ENCODE data around the gene ILRUN. TPM values are rescaled to one million over a fixed set of nuclear protein-coding genes. Genes with fewer than 3 reads are reported as not detected.
"Not testable (repeated sequence)": the region's sequence is repeated elsewhere in the genome, so short reads cannot be mapped to it uniquely, and the experiment has no call there.

The ILRUN gene
- polyA plus RNA-seq (2013, experiment 1 of 2) = 38.4 TPM
- polyA plus RNA-seq (2013, experiment 2 of 2) = 37.8 TPM

GRCh38 chr6:34696739-34697543 is at the start of gene ILRUN:
Gene ILRUN, minus strand, starts transcription at chr6:34696767. Its CDS starts 164 bp downstream, at chr6:34696603.
- Histone ChIP-seq H3K18ac (ENCODE audit: low read length) (no peak within 1 kb of the TSS), H3K79me1 (ENCODE audit: low read length) (peaks cover 11% of the 10 kb centered on the region), H2AK5ac (ENCODE audit: low read length) (peak within 1 kb of the TSS; percentile 67), H3K4ac (ENCODE audit: low read depth, low read length) (peak within 1 kb of the TSS; percentile 25), H3K79me2 (ENCODE audit: control insufficient read depth, insufficient read depth, low read length) (peaks cover 29% of the 10 kb centered on the region), H3K56ac (ENCODE audit: low read length) (peak within 1 kb of the TSS; percentile 95), H2BK15ac (replicated peaks; ENCODE audit: low read depth) (no peak within 1 kb of the TSS), H3K9ac (ENCODE audit: low read length) (peak within 1 kb of the TSS; percentile 97), H3K27ac (ENCODE audit: low read depth, low read length) (no peak within 1 kb of the TSS), H4K8ac (ENCODE audit: low read depth, low read length) (no peak within 1 kb of the TSS), H3K4me1 (ENCODE audit: control insufficient read depth, low read depth, low read length) (peaks cover 6% of the 10 kb centered on the region), H3K36me3 (ENCODE audit: control insufficient read depth, insufficient read depth, low read length) (no peaks in the 10 kb centered on the region), H3K27me3 (ENCODE audit: insufficient read depth, low read length, poor library complexity) (no peaks in the 10 kb centered on the region), H2BK5ac (ENCODE audit: low read length) (no peak within 1 kb of the TSS), H2BK120ac (ENCODE audit: low read depth, low read length) (no peak within 1 kb of the TSS), H4K5ac (ENCODE audit: low read length) (no peak within 1 kb of the TSS), H3K4me2 (ENCODE audit: low read length) (peak within 1 kb of the TSS; percentile 100), H3K23ac (ENCODE audit: low read length) (peak within 1 kb of the TSS; percentile 29), H3K4me3 (ENCODE audit: low read length) (peak within 1 kb of the TSS; percentile 99)
- WGBS (ENCODE audit: extremely low coverage, insufficient coverage, low lambda C conversion rate) = no CpG with 5 or more reads among the region's 49 CpGs
- peak; percentile 95 for DNase-seq

GRCh38 chr6:34745277-34746103 is 48.9 kb upstream of the ILRUN start:
- H3K18ac ChIP-seq (ENCODE audit: low read length) = no peak overlapping the region
- DNase-seq = no peak
- WGBS (ENCODE audit: extremely low coverage, insufficient coverage, low lambda C conversion rate) = no CpG with 5 or more reads among the region's 10 CpGs
- H3K79me2 ChIP-seq (ENCODE audit: control insufficient read depth, insufficient read depth, low read length) = no peaks in the 10 kb centered on the region
- no peak overlapping the region for H4K5ac ChIP-seq (ENCODE audit: low read length)
- H3K4me3 ChIP-seq (ENCODE audit: low read length) = no peak overlapping the region
- H3K56ac ChIP-seq (ENCODE audit: low read length) = no peak overlapping the region
- H3K79me1 ChIP-seq (ENCODE audit: low read length) = no peaks in the 10 kb centered on the region
- no peaks in the 10 kb centered on the region for H3K4me1 ChIP-seq (ENCODE audit: control insufficient read depth, low read depth, low read length)
- H2BK5ac ChIP-seq (ENCODE audit: low read length) = no peak overlapping the region
- H3K27me3 ChIP-seq (ENCODE audit: insufficient read depth, low read length, poor library complexity) = no peaks in the 10 kb centered on the region
- no peak overlapping the region for H2BK15ac ChIP-seq (replicated peaks; ENCODE audit: low read depth)
- H4K8ac ChIP-seq (ENCODE audit: low read depth, low read length) = no peak overlapping the region
- no peak overlapping the region for H3K4me2 ChIP-seq (ENCODE audit: low read length)
- H3K36me3 ChIP-seq (ENCODE audit: control insufficient read depth, insufficient read depth, low read length) = no peaks in the 10 kb centered on the region
- no peak overlapping the region for H3K23ac ChIP-seq (ENCODE audit: low read length)
- no peak overlapping the region for H3K4ac ChIP-seq (ENCODE audit: low read depth, low read length)
- H2AK5ac ChIP-seq (ENCODE audit: low read length) = no peak overlapping the region
- no peak overlapping the region for H3K9ac ChIP-seq (ENCODE audit: low read length)
- no peak overlapping the region for H2BK120ac ChIP-seq (ENCODE audit: low read depth, low read length)
- no peak overlapping the region for H3K27ac ChIP-seq (ENCODE audit: low read depth, low read length)

GRCh38 chr6:34744294-34744647 is 47.7 kb upstream of the ILRUN start:
- not testable (repeated sequence) for H3K23ac ChIP-seq (ENCODE audit: low read length); H2BK120ac ChIP-seq (ENCODE audit: low read depth, low read length); DNase-seq; H3K79me2 ChIP-seq (ENCODE audit: control insufficient read depth, insufficient read depth, low read length); H3K79me1 ChIP-seq (ENCODE audit: low read length); H3K9ac ChIP-seq (ENCODE audit: low read length); H3K36me3 ChIP-seq (ENCODE audit: control insufficient read depth, insufficient read depth, low read length); H3K4me3 ChIP-seq (ENCODE audit: low read length); H3K27ac ChIP-seq (ENCODE audit: low read depth, low read length); H4K8ac ChIP-seq (ENCODE audit: low read depth, low read length); H3K18ac ChIP-seq (ENCODE audit: low read length); H3K4me2 ChIP-seq (ENCODE audit: low read length); H2BK15ac ChIP-seq (replicated peaks; ENCODE audit: low read depth); H3K4ac ChIP-seq (ENCODE audit: low read depth, low read length); H3K4me1 ChIP-seq (ENCODE audit: control insufficient read depth, low read depth, low read length); H3K27me3 ChIP-seq (ENCODE audit: insufficient read depth, low read length, poor library complexity); H2AK5ac ChIP-seq (ENCODE audit: low read length); H3K56ac ChIP-seq (ENCODE audit: low read length); H2BK5ac ChIP-seq (ENCODE audit: low read length); H4K5ac ChIP-seq (ENCODE audit: low read length)
- WGBS (ENCODE audit: extremely low coverage, insufficient coverage, low lambda C conversion rate) = no CpG with 5 or more reads among the region's 10 CpGs

- no peak overlapping the region for H3K4ac ChIP-seq (ENCODE audit: low read depth, low read length)
- no peaks in the 10 kb centered on the region for H3K4me1 ChIP-seq (ENCODE audit: control insufficient read depth, low read depth, low read length)
- H4K8ac ChIP-seq (ENCODE audit: low read depth, low read length) = no peak overlapping the region
- H3K79me2 ChIP-seq (ENCODE audit: control insufficient read depth, insufficient read depth, low read length) = no peaks in the 10 kb centered on the region
- H2BK120ac ChIP-seq (ENCODE audit: low read depth, low read length) = no peak overlapping the region
- no peaks in the 10 kb centered on the region for H3K27me3 ChIP-seq (ENCODE audit: insufficient read depth, low read length, poor library complexity)
- H3K56ac ChIP-seq (ENCODE audit: low read length) = no peak overlapping the region
- H2BK15ac ChIP-seq (replicated peaks; ENCODE audit: low read depth) = no peak overlapping the region
- no peak overlapping the region for H4K5ac ChIP-seq (ENCODE audit: low read length)
- no peak overlapping the region for H3K4me2 ChIP-seq (ENCODE audit: low read length)
- H3K79me1 ChIP-seq (ENCODE audit: low read length) = no peaks in the 10 kb centered on the region
- H3K23ac ChIP-seq (ENCODE audit: low read length) = no peak overlapping the region
- H2BK5ac ChIP-seq (ENCODE audit: low read length) = no peak overlapping the region
- no peak overlapping the region for H2AK5ac ChIP-seq (ENCODE audit: low read length)
- WGBS (ENCODE audit: extremely low coverage, insufficient coverage, low lambda C conversion rate) = no CpG with 5 or more reads among the region's 7 CpGs
- DNase-seq = no peak
- H3K27ac ChIP-seq (ENCODE audit: low read depth, low read length) = no peak overlapping the region
- no peak overlapping the region for H3K9ac ChIP-seq (ENCODE audit: low read length)
- H3K36me3 ChIP-seq (ENCODE audit: control insufficient read depth, insufficient read depth, low read length) = no peaks in the 10 kb centered on the region
- no peak overlapping the region for H3K18ac ChIP-seq (ENCODE audit: low read length)
- no peak overlapping the region for H3K4me3 ChIP-seq (ENCODE audit: low read length)
Observed at GRCh38 chr6:34743625-34744293, 47.2 kb upstream of the ILRUN start.

GRCh38 chr6:34742094-34742493 is 45.5 kb upstream of the ILRUN start:
- H2BK15ac ChIP-seq (replicated peaks; ENCODE audit: low read depth) = no peak overlapping the region
- H3K79me1 ChIP-seq (ENCODE audit: low read length) = no peaks in the 10 kb centered on the region
- no peak overlapping the region for H4K5ac ChIP-seq (ENCODE audit: low read length)
- no peaks in the 10 kb centered on the region for H3K79me2 ChIP-seq (ENCODE audit: control insufficient read depth, insufficient read depth, low read length)
- no CpG with 5 or more reads among the region's 4 CpGs for WGBS (ENCODE audit: extremely low coverage, insufficient coverage, low lambda C conversion rate)
- no peak overlapping the region for H3K18ac ChIP-seq (ENCODE audit: low read length)
- no peak overlapping the region for H3K4me2 ChIP-seq (ENCODE audit: low read length)
- no peaks in the 10 kb centered on the region for H3K36me3 ChIP-seq (ENCODE audit: control insufficient read depth, insufficient read depth, low read length)
- no peak overlapping the region for H2BK120ac ChIP-seq (ENCODE audit: low read depth, low read length)
- no peak overlapping the region for H3K4me3 ChIP-seq (ENCODE audit: low read length)
- no peak overlapping the region for H2AK5ac ChIP-seq (ENCODE audit: low read length)
- no peak overlapping the region for H3K4ac ChIP-seq (ENCODE audit: low read depth, low read length)
- no peak overlapping the region for H3K27ac ChIP-seq (ENCODE audit: low read depth, low read length)
- no peak for DNase-seq
- H2BK5ac ChIP-seq (ENCODE audit: low read length) = no peak overlapping the region
- H3K23ac ChIP-seq (ENCODE audit: low read length) = no peak overlapping the region
- H4K8ac ChIP-seq (ENCODE audit: low read depth, low read length) = no peak overlapping the region
- H3K9ac ChIP-seq (ENCODE audit: low read length) = no peak overlapping the region
- H3K27me3 ChIP-seq (ENCODE audit: insufficient read depth, low read length, poor library complexity) = no peaks in the 10 kb centered on the region
- H3K4me1 ChIP-seq (ENCODE audit: control insufficient read depth, low read depth, low read length) = no peaks in the 10 kb centered on the region
- no peak overlapping the region for H3K56ac ChIP-seq (ENCODE audit: low read length)
